ENCODE measurements around the gene EPHA4.

DNA sequence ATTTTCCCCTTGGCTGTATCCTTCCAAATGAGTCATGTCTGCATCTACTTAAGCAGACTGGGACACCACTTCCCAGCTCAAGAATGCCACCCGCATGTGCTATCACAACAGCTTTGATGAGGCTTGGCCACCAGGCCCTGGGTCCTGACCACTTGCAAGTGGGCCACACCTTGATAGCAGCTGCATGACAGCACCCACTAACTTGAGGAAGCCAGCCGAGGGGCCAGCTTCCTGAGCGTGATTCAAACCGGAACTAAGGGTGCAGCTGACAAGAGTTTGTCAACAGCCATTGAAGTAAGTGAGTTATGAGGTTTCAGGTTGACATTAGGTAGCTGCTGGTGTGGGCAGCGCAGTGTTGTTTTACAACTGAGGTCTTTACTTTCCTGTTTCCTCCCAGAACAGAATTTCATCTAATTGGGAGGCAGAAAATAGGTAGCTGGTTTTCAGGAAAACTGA, 54.4 kb downstream of the EPHA4 start:
- TF ChIP-seq, protein P1, sequence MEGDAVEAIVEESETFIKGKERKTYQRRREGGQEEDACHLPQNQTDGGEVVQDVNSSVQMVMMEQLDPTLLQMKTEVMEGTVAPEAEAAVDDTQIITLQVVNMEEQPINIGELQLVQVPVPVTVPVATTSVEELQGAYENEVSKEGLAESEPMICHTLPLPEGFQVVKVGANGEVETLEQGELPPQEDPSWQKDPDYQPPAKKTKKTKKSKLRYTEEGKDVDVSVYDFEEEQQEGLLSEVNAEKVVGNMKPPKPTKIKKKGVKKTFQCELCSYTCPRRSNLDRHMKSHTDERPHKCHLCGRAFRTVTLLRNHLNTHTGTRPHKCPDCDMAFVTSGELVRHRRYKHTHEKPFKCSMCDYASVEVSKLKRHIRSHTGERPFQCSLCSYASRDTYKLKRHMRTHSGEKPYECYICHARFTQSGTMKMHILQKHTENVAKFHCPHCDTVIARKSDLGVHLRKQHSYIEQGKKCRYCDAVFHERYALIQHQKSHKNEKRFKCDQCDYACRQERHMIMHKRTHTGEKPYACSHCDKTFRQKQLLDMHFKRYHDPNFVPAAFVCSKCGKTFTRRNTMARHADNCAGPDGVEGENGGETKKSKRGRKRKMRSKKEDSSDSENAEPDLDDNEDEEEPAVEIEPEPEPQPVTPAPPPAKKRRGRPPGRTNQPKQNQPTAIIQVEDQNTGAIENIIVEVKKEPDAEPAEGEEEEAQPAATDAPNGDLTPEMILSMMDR (IDR thresholded peaks at IDR 0.05) = no peak
- TF ChIP-seq POLR2AphosphoS5 (IDR thresholded peaks at IDR 0.05; ENCODE audit: low read depth, low read length) = no peak

All from Panc1 (cell line).